Vagina (tissue), 2 donors: ENCODE results near the gene CNTN5.

Experiments
- POLR2A ChIP-seq, 2 donors: fragments of 450-650 bp; IDR thresholded peaks; one replicate each; pipeline ENCODE4 v1.6.1; 2017; ENCODE audit warnings: antibody characterized with exemption in 2 of 2, mild to moderate bottlenecking in 2 of 2, moderate library complexity in 2 of 2
- POLR2AphosphoS5 ChIP-seq, 2 donors: sonication (generic); formaldehyde crosslinking; IDR thresholded peaks; one replicate each; pipeline ENCODE4 v1.9.0; 2017; ENCODE audit warnings: antibody characterized with exemption in 2 of 2, mild to moderate bottlenecking in 2 of 2, low read depth in 1 of 2; ENCODE audit not compliant: insufficient read depth in 1 of 2
- TF ChIP-seq, protein P1 (sequence below), 3 experiments: fragments of 450-650 bp in 2 of 3; fragments of 200-600 bp in 1 of 3; sonication (generic) in 1 of 3; IDR thresholded peaks; one replicate each; pipeline ENCODE4 v1.5.1; 2017 to 2019; ENCODE audit warnings: antibody characterized with exemption in 3 of 3, mild to moderate bottlenecking in 2 of 3, moderate library complexity in 2 of 3

DNA sequence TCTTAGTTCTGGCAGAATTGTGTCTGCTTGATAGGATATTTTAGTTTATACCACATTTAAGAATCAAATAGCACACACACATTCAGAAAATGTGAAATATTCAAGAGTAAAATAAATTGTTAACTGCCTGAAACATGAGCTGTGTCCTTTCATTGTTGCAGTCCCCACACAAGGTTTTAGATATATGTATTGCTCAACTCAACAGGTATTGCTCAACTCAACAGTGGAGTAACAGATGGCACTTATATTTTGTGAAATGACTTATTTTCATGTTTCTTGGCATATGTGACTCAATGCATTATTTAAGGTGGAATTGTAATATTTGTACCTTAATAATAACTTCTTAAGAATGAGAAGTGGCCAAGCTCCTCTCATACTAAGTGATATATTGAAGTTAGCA lies 760.3 kb downstream of the CNTN5 start:
- TF ChIP-seq POLR2A (IDR thresholded peaks at IDR 0.05) (no peak), POLR2AphosphoS5 (IDR thresholded peaks at IDR 0.05; ENCODE audit: insufficient read depth in 1 of 2, low read depth in 1 of 2) (no peak)
- TF ChIP-seq, protein P1, sequence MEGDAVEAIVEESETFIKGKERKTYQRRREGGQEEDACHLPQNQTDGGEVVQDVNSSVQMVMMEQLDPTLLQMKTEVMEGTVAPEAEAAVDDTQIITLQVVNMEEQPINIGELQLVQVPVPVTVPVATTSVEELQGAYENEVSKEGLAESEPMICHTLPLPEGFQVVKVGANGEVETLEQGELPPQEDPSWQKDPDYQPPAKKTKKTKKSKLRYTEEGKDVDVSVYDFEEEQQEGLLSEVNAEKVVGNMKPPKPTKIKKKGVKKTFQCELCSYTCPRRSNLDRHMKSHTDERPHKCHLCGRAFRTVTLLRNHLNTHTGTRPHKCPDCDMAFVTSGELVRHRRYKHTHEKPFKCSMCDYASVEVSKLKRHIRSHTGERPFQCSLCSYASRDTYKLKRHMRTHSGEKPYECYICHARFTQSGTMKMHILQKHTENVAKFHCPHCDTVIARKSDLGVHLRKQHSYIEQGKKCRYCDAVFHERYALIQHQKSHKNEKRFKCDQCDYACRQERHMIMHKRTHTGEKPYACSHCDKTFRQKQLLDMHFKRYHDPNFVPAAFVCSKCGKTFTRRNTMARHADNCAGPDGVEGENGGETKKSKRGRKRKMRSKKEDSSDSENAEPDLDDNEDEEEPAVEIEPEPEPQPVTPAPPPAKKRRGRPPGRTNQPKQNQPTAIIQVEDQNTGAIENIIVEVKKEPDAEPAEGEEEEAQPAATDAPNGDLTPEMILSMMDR (IDR thresholded peaks at IDR 0.05), result no peak
